A549 (cell line): ENCODE measurements around the gene YPEL4. TPM values are rescaled to one million over a fixed set of nuclear protein-coding genes. Genes with fewer than 3 reads are reported as not detected.

Experiments
- ATAC-seq, 2 experiments: fragments of 200-7000 bp in 1 of 2; fragments of >200 bp in 1 of 2; cut with Nextera tagmentation in 1 of 2; cut with Tn5 transposase in 1 of 2; 3 replicates each; pipeline versions ENCODE4 v1.8.0 to v1.9.1; 2018 to 2020; ENCODE audit warnings: mild to moderate bottlenecking in 1 of 2, moderate library complexity in 1 of 2
- CTCF ChIA-PET: fragments of 300-600 bp; sonication (Branson Sonifier 250); formaldehyde crosslinking; extraction: SDS; loops from one replicate; lab custom pipeline; 2021; ENCODE audit warnings: antibody characterized with exemption, inconsistent platforms; lab: Yijun Ruan, JAX
- POLR2A ChIA-PET: fragments of 350-600 bp; formaldehyde crosslinking; extraction: SDS; loops from one replicate; lab custom pipeline; 2021; ENCODE audit warnings: antibody characterized with exemption, inconsistent platforms; lab: Yijun Ruan, JAX
- DNase-seq, 2 experiments: peaks; one replicate each; pipeline versions ENCODE4 v3.0.0 to v3.0.0-alpha.2; 2011 to 2016; ENCODE audit warnings: low read depth in 1 of 2, low spot score in 1 of 2
- FAIRE-seq: peaks from 2 replicates; lab custom pipeline; 2011; peaks lifted over from hg19 to GRCh38; lab: Jason Lieb, UNC
- H3K27ac ChIP-seq, 2 experiments: fragments of >200 bp; sonication (Bioruptor Twin); formaldehyde crosslinking; 3 replicates each; pipeline ENCODE4 v1.5.1; 2016 to 2017
- H3K4me1 ChIP-seq: fragments of >200 bp; sonication (Bioruptor Twin); formaldehyde crosslinking; 3 replicates; pipeline ENCODE4 v1.6.1; 2016
- H3K4me2 ChIP-seq: fragments of >200 bp; sonication (Bioruptor Twin); formaldehyde crosslinking; 3 replicates; pipeline ENCODE4 v1.6.1; 2016
- H3K4me3 ChIP-seq: fragments of >200 bp; sonication (Bioruptor Twin); formaldehyde crosslinking; 3 replicates; pipeline ENCODE4 v1.5.1; 2016
- H3K9me3 ChIP-seq: fragments of >200 bp; sonication (Bioruptor Twin); formaldehyde crosslinking; 3 replicates; pipeline ENCODE4 v1.6.1; 2016
- CHD2 ChIP-seq: fragments of 150-350 bp; IDR thresholded peaks from 2 replicates; pipeline ENCODE4 v1.6.1; 2014; ENCODE audit warnings: low read length; ENCODE audit not compliant: partially characterized antibody
- EHF ChIP-seq: fragments of 250-450 bp; sonication (Bioruptor Pico); IDR thresholded peaks from 2 replicates; pipeline ENCODE4 v1.5.0; 2020; ENCODE audit warnings: mild to moderate bottlenecking
- EHMT2 ChIP-seq: fragments of 200-600 bp; sonication (generic); IDR thresholded peaks from 2 replicates; pipeline ENCODE4 v1.6.1; 2016; ENCODE audit warnings: antibody characterized with exemption, low read depth, mild to moderate bottlenecking, moderate library complexity
- ESRRA ChIP-seq: fragments of 150-350 bp; IDR thresholded peaks from 2 replicates; pipeline ENCODE4 v1.6.1; 2014; ENCODE audit warnings: mild to moderate bottlenecking, low read length, borderline replicate concordance
- FOSL2 ChIP-seq, 2 experiments: fragments of 450-650 bp in 1 of 2; fragments of >200 bp in 1 of 2; sonication (Bioruptor Twin) in 1 of 2; formaldehyde crosslinking; IDR thresholded peaks; 2 replicates each; pipeline versions ENCODE4 v1.5.0 to v1.6.1; 2016 to 2020; ENCODE audit warnings: mild to moderate bottlenecking in 1 of 2, moderate library complexity in 1 of 2
- GATA3 ChIP-seq: IDR thresholded peaks from 2 replicates; pipeline ENCODE4 v1.6.1; 2012; ENCODE audit warnings: borderline replicate concordance
- HDAC2 ChIP-seq: fragments of 200-600 bp; sonication (generic); IDR thresholded peaks from 2 replicates; pipeline ENCODE4 v1.6.1; 2016
- HEYL ChIP-seq: fragments of 250-450 bp; sonication (Bioruptor Pico); IDR thresholded peaks from 2 replicates; pipeline ENCODE4 v1.8.0; 2021; ENCODE audit warnings: mild to moderate bottlenecking, moderate library complexity
- HOXA7 ChIP-seq: fragments of 250-450 bp; sonication (Bioruptor Pico); IDR thresholded peaks from 2 replicates; pipeline ENCODE4 v1.5.0; 2020; ENCODE audit warnings: mild to moderate bottlenecking, moderate library complexity
- HOXB13 ChIP-seq: fragments of 250-450 bp; sonication (Bioruptor Pico); IDR thresholded peaks from 2 replicates; pipeline ENCODE4 v1.5.0; 2020; ENCODE audit warnings: low read depth, mild to moderate bottlenecking, moderate library complexity
- HOXB5 ChIP-seq: fragments of 250-450 bp; sonication (Bioruptor Pico); IDR thresholded peaks from 2 replicates; pipeline ENCODE4 v1.5.0; 2020; ENCODE audit warnings: mild to moderate bottlenecking, moderate library complexity
- JUNB ChIP-seq: fragments of >200 bp; sonication (Bioruptor Twin); formaldehyde crosslinking; IDR thresholded peaks from 2 replicates; pipeline ENCODE4 v1.6.1; 2016
- KDM5A ChIP-seq: fragments of 200-600 bp; sonication (generic); IDR thresholded peaks from 2 replicates; pipeline ENCODE4 v1.6.1; 2016; ENCODE audit warnings: antibody characterized with exemption, mild to moderate bottlenecking
- MAFK ChIP-seq: fragments of 450-650 bp; IDR thresholded peaks from 2 replicates; pipeline ENCODE4 v1.6.1; 2014; ENCODE audit not compliant: partially characterized antibody
- MAZ ChIP-seq: fragments of 150-350 bp; IDR thresholded peaks from 2 replicates; pipeline ENCODE4 v1.6.1; 2014; ENCODE audit warnings: antibody characterized with exemption, low read depth, low read length, borderline replicate concordance
- NFE2L2 ChIP-seq: fragments of 150-350 bp; conservative IDR thresholded peaks from 2 replicates; pipeline ENCODE4 v1.6.1; 2014; ENCODE audit warnings: low read length
- NR3C1 ChIP-seq: fragments of >200 bp; sonication (Bioruptor Twin); formaldehyde crosslinking; IDR thresholded peaks from 3 replicates; pipeline ENCODE4 v1.6.1; 2017
- PHF8 ChIP-seq: fragments of 200-600 bp; sonication (generic); IDR thresholded peaks from 2 replicates; pipeline ENCODE4 v1.6.1; 2016; ENCODE audit warnings: low read depth, mild to moderate bottlenecking, antibody characterized with exemption, moderate library complexity, borderline replicate concordance
- POLR2A ChIP-seq: IDR thresholded peaks from 2 replicates; pipeline ENCODE4 v1.6.1; 2012; ENCODE audit warnings: mild to moderate bottlenecking, low read length
- POLR2AphosphoS2 ChIP-seq: conservative IDR thresholded peaks from 2 replicates; pipeline ENCODE4 v1.6.1; 2012; ENCODE audit warnings: low read length, improper control_type of control experiment, inconsistent platforms
- RAD21 ChIP-seq, 2 experiments: fragments of >200 bp in 1 of 2; sonication (Bioruptor Twin) in 1 of 2; formaldehyde crosslinking in 1 of 2; IDR thresholded peaks in 1 of 2; conservative IDR thresholded peaks in 1 of 2; 2 replicates in 1 of 2; 3 replicates in 1 of 2; pipeline ENCODE4 v1.6.1; 2012 to 2018; ENCODE audit warnings: inconsistent platforms in 1 of 2
- RARB ChIP-seq: fragments of 250-450 bp; sonication (Bioruptor Pico); IDR thresholded peaks from 2 replicates; pipeline ENCODE4 v1.8.0; 2021; ENCODE audit warnings: mild to moderate bottlenecking, moderate library complexity
- RCOR1 ChIP-seq: fragments of 150-350 bp; IDR thresholded peaks from 2 replicates; pipeline ENCODE4 v1.6.1; 2014; ENCODE audit warnings: antibody characterized with exemption, low read length, low read depth
- TFCP2L1 ChIP-seq: fragments of 250-450 bp; sonication (Bioruptor Pico); IDR thresholded peaks from 2 replicates; pipeline ENCODE4 v1.5.0; 2021; ENCODE audit warnings: mild to moderate bottlenecking
- TP53 ChIP-seq: fragments of 250-450 bp; sonication (Bioruptor Pico); IDR thresholded peaks from 2 replicates; pipeline ENCODE4 v1.5.0; 2021; ENCODE audit warnings: mild to moderate bottlenecking, moderate library complexity
- ZNF302 ChIP-seq: fragments of 250-450 bp; sonication (Bioruptor Pico); IDR thresholded peaks from 2 replicates; pipeline ENCODE4 v1.9.0; 2021; ENCODE audit warnings: inconsistent platforms, mild to moderate bottlenecking, moderate library complexity
- ZSCAN20 ChIP-seq: fragments of 250-450 bp; sonication (Bioruptor Pico); IDR thresholded peaks from 2 replicates; pipeline ENCODE4 v1.8.0; 2022; ENCODE audit warnings: mild to moderate bottlenecking, moderate library complexity
- WGBS: methylation state at CpG from one replicate; pipeline ENCODE4 v1.1.6; 2017; ENCODE audit errors: missing lambda C conversion rate; 5-methylcytosine and 5-hydroxymethylcytosine counted together
- polyA plus RNA-seq, 4 experiments: library from polyadenylated mRNA; depleted of rRNA in 3 of 4; stranded (reverse); fragments of >200 nt; fragmentation: RNase III in 1 of 4; extraction: RNeasy Plus Mini Kit Qiagen cat#74134 plus additional on column Dnase treatment in 1 of 4; gene quantifications; 2 replicates in 3 of 4; 3 replicates in 1 of 4; pipeline ENCODE4 v1.2.3, GENCODE V29; 2011 to 2017
- TF ChIP-seq, protein P1 (sequence below): IDR thresholded peaks from 2 replicates; pipeline ENCODE4 v1.6.1; 2012
- TF ChIP-seq, protein P2 (sequence below): fragments of 200-600 bp; sonication (generic); IDR thresholded peaks from 2 replicates; pipeline ENCODE4 v1.6.1; 2016; ENCODE audit warnings: antibody characterized with exemption, mild to moderate bottlenecking, moderate library complexity
- TF ChIP-seq, protein P3 (sequence below): fragments of >200 bp; sonication (Bioruptor Twin); formaldehyde crosslinking; IDR thresholded peaks from 3 replicates; pipeline ENCODE4 v1.6.1; 2016
- TF ChIP-seq, protein P4 (sequence below): fragments of 150-350 bp; IDR thresholded peaks from 2 replicates; pipeline ENCODE4 v1.6.1; 2014; ENCODE audit warnings: low read depth, mild to moderate bottlenecking, low read length
- TF ChIP-seq, protein P5 (sequence below): IDR thresholded peaks from 2 replicates; pipeline ENCODE4 v1.6.1; 2012
- TF ChIP-seq, protein P6 (sequence below): IDR thresholded peaks from 2 replicates; pipeline ENCODE4 v1.6.1; 2012; ENCODE audit warnings: low read depth, borderline replicate concordance
- TF ChIP-seq, protein P7 (sequence below): fragments of >200 bp; sonication (Bioruptor Twin); formaldehyde crosslinking; IDR thresholded peaks from 2 replicates; pipeline ENCODE4 v1.6.1; 2016

YPEL4 gene
- polyA plus RNA-seq, 2 of the 4 experiments (the other 2 are of a cell fraction) = 0.04 to 0.06 TPM

DNA sequence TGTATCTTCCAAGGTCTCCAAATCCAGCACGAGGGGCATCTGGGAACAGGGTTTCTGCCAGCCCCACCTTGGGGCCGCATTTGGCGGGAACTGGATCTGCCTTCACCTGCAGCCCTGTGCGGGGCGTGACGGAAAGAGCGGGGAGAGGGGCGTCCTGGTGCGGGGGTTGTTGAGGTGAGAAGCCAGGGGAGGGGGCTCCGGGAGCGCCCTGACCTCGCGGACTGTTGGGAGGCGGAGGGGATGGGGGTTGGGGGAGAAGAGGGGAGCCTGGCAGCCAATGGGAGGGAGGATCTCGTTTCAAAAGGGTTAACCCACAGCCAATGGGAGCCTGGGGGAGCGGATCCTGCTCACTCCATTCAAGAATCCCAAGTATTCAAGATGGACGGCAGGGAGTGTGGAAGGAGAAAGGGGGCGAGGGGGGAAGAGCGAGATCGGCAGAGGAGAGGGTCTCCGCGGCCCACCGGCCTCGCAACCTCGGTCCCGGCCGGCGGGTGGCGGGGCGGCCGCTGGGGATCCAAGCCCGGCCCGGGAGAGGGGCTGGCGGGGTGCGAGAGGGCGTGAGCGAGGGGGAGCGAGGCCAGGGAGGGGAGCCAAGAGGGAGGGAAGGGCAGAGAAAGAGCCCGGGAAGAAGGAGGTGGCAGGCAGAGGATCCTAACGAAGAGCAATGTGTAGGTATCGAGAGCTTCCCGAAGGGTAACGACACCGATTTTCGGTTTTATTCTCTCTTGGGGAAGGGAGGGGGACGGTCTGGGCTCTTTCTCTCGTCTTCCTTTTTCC, 11.5 kb downstream of the YPEL4 start:
- DNase-seq (peak; percentile 89 to 99), FAIRE-seq (no peak), ATAC-seq (peak; percentile 96 to 97)
- peak overlapping the region; percentile 99 for H3K27ac ChIP-seq
- H3K9me3 ChIP-seq = no peaks in the 10 kb centered on the region
- peak overlapping the region; percentile 89 for H3K4me3 ChIP-seq
- 6% methylated on average over 22 of the region's 47 CpGs for WGBS
- ChIA-PET CTCF (interaction anchor here (0.8 to 11.7 kb wide), 6 partner anchors 67 to 293 kb away, joined by 4 to 318 read pairs (median 47); partner anchors contain the start of genes RTN4RL2, TIMM10 and UBE2L6), POLR2A (no interaction called here)
- peaks cover 26% of the 10 kb centered on the region for H3K4me1 ChIP-seq
- peak overlapping the region; percentile 87 for H3K4me2 ChIP-seq
- no peak for TF ChIP-seq ESRRA
- no peak for TF ChIP-seq ZSCAN20 (CRISPR knock-in tag)
- TF ChIP-seq, protein P1, sequence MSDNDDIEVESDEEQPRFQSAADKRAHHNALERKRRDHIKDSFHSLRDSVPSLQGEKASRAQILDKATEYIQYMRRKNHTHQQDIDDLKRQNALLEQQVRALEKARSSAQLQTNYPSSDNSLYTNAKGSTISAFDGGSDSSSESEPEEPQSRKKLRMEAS = peak; percentile 71
- no peak for TF ChIP-seq CHD2
- TF ChIP-seq EHF (CRISPR knock-in tag) = no peak
- TF ChIP-seq HDAC2 = no peak
- no peak for TF ChIP-seq FOSL2 (IDR thresholded peaks at IDR 0.05)
- no peak for TF ChIP-seq FOSL2 (CRISPR knock-in tag; IDR thresholded peaks at IDR 0.05)
- TF ChIP-seq RCOR1 = no peak
- no peak for TF ChIP-seq MAZ
- TF ChIP-seq PHF8 = peak; percentile 84; the same call in 1 of the 2 replicates
- TF ChIP-seq, protein P2, sequence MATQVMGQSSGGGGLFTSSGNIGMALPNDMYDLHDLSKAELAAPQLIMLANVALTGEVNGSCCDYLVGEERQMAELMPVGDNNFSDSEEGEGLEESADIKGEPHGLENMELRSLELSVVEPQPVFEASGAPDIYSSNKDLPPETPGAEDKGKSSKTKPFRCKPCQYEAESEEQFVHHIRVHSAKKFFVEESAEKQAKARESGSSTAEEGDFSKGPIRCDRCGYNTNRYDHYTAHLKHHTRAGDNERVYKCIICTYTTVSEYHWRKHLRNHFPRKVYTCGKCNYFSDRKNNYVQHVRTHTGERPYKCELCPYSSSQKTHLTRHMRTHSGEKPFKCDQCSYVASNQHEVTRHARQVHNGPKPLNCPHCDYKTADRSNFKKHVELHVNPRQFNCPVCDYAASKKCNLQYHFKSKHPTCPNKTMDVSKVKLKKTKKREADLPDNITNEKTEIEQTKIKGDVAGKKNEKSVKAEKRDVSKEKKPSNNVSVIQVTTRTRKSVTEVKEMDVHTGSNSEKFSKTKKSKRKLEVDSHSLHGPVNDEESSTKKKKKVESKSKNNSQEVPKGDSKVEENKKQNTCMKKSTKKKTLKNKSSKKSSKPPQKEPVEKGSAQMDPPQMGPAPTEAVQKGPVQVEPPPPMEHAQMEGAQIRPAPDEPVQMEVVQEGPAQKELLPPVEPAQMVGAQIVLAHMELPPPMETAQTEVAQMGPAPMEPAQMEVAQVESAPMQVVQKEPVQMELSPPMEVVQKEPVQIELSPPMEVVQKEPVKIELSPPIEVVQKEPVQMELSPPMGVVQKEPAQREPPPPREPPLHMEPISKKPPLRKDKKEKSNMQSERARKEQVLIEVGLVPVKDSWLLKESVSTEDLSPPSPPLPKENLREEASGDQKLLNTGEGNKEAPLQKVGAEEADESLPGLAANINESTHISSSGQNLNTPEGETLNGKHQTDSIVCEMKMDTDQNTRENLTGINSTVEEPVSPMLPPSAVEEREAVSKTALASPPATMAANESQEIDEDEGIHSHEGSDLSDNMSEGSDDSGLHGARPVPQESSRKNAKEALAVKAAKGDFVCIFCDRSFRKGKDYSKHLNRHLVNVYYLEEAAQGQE = no peak
- no peak for TF ChIP-seq POLR2AphosphoS2
- TF ChIP-seq, protein P3, sequence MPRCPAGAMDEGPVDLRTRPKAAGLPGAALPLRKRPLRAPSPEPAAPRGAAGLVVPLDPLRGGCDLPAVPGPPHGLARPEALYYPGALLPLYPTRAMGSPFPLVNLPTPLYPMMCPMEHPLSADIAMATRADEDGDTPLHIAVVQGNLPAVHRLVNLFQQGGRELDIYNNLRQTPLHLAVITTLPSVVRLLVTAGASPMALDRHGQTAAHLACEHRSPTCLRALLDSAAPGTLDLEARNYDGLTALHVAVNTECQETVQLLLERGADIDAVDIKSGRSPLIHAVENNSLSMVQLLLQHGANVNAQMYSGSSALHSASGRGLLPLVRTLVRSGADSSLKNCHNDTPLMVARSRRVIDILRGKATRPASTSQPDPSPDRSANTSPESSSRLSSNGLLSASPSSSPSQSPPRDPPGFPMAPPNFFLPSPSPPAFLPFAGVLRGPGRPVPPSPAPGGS = peak; percentile 76; the same call in 1 of the 3 replicates
- TF ChIP-seq RAD21 (conservative IDR thresholded peaks at IDR 0.05 in 1 of 2, IDR thresholded peaks at IDR 0.05 in 1 of 2) = no peak
- no peak for TF ChIP-seq HOXB5
- no peak for TF ChIP-seq EHMT2
- TF ChIP-seq KDM5A = peak; percentile 87
- TF ChIP-seq, protein P4, sequence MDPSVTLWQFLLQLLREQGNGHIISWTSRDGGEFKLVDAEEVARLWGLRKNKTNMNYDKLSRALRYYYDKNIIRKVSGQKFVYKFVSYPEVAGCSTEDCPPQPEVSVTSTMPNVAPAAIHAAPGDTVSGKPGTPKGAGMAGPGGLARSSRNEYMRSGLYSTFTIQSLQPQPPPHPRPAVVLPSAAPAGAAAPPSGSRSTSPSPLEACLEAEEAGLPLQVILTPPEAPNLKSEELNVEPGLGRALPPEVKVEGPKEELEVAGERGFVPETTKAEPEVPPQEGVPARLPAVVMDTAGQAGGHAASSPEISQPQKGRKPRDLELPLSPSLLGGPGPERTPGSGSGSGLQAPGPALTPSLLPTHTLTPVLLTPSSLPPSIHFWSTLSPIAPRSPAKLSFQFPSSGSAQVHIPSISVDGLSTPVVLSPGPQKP = no peak
- no peak for TF ChIP-seq HEYL (CRISPR knock-in tag)
- no peak for TF ChIP-seq HOXB13
- TF ChIP-seq HOXA7 (CRISPR knock-in tag) = no peak
- TF ChIP-seq, protein P5, sequence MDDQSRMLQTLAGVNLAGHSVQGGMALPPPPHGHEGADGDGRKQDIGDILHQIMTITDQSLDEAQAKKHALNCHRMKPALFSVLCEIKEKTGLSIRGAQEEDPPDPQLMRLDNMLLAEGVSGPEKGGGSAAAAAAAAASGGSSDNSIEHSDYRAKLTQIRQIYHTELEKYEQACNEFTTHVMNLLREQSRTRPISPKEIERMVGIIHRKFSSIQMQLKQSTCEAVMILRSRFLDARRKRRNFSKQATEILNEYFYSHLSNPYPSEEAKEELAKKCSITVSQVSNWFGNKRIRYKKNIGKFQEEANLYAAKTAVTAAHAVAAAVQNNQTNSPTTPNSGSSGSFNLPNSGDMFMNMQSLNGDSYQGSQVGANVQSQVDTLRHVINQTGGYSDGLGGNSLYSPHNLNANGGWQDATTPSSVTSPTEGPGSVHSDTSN = no peak
- TF ChIP-seq RARB (CRISPR knock-in tag) = no peak
- TF ChIP-seq NFE2L2 = no peak
- 0 out of 2 replicates have a peak, but pooled peaks have one; percentile 28 for TF ChIP-seq TFCP2L1 (CRISPR knock-in tag)
- no peak for TF ChIP-seq NR3C1
- TF ChIP-seq, protein P6, sequence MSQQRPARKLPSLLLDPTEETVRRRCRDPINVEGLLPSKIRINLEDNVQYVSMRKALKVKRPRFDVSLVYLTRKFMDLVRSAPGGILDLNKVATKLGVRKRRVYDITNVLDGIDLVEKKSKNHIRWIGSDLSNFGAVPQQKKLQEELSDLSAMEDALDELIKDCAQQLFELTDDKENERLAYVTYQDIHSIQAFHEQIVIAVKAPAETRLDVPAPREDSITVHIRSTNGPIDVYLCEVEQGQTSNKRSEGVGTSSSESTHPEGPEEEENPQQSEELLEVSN = peak; percentile 84; the same call in 1 of the 2 replicates
- TF ChIP-seq, protein P7, sequence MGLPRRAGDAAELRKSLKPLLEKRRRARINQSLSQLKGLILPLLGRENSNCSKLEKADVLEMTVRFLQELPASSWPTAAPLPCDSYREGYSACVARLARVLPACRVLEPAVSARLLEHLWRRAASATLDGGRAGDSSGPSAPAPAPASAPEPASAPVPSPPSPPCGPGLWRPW = no peak
- TF ChIP-seq MAFK = no peak
- TF ChIP-seq ZNF302 (CRISPR knock-in tag) = no peak
- peak; percentile 63 for TF ChIP-seq POLR2A
- no peak for TF ChIP-seq JUNB
- TF ChIP-seq GATA3 = no peak
- TF ChIP-seq TP53 (CRISPR knock-in tag) = no peak
